C4-2B (cell line): Measurements from ENCODE around the gene DICER1.

Experiments used
- ZFX ChIP-seq: fragments of 450-650 bp; IDR thresholded peaks from 2 replicates; pipeline ENCODE4 v1.6.1; 2017
- TF ChIP-seq, protein P1 (sequence below): fragments of 450-650 bp; conservative IDR thresholded peaks from 2 replicates; pipeline ENCODE4 v1.5.1; 2017; ENCODE audit warnings: mild to moderate bottlenecking

GRCh38 chr14:95185033-95185766 lies 27.9 kb upstream of the DICER1 start:
- TF ChIP-seq, protein P1, sequence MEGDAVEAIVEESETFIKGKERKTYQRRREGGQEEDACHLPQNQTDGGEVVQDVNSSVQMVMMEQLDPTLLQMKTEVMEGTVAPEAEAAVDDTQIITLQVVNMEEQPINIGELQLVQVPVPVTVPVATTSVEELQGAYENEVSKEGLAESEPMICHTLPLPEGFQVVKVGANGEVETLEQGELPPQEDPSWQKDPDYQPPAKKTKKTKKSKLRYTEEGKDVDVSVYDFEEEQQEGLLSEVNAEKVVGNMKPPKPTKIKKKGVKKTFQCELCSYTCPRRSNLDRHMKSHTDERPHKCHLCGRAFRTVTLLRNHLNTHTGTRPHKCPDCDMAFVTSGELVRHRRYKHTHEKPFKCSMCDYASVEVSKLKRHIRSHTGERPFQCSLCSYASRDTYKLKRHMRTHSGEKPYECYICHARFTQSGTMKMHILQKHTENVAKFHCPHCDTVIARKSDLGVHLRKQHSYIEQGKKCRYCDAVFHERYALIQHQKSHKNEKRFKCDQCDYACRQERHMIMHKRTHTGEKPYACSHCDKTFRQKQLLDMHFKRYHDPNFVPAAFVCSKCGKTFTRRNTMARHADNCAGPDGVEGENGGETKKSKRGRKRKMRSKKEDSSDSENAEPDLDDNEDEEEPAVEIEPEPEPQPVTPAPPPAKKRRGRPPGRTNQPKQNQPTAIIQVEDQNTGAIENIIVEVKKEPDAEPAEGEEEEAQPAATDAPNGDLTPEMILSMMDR = no peak
- TF ChIP-seq ZFX = no peak
